Fibroblast of lung (primary cell): ENCODE measurements around the gene SSUH2. TPM values are rescaled to one million over a fixed set of nuclear protein-coding genes. Genes with fewer than 3 reads are reported as not detected.
"Not testable (repeated sequence)": the region's sequence is repeated elsewhere in the genome, so short reads cannot be mapped to it uniquely, and the experiment has no call there.

Source experiments
- DNase-seq, 2 donors: peaks; one replicate each; pipeline versions ENCODE4 v3.0.0 to v3.0.0-alpha.2; 2010; ENCODE audit warnings: low read depth in 2 of 2
- H2AFZ ChIP-seq: 2 replicates; pipeline ENCODE4 v1.5.1; 2012; ENCODE audit warnings: low read length, control low read depth, inconsistent platforms
- H3K27ac ChIP-seq: 2 replicates; pipeline ENCODE4 v1.5.1; 2011; ENCODE audit warnings: low read length, control low read depth; ENCODE audit not compliant: insufficient read depth
- H3K27me3 ChIP-seq: 2 replicates; pipeline ENCODE4 v1.5.1; 2011; ENCODE audit warnings: mild to moderate bottlenecking, low read length; ENCODE audit not compliant: control insufficient read depth, insufficient read depth
- H3K36me3 ChIP-seq: 2 replicates; pipeline ENCODE4 v1.5.1; 2011; ENCODE audit warnings: low read length; ENCODE audit not compliant: control insufficient read depth, insufficient read depth
- H3K4me1 ChIP-seq: 2 replicates; pipeline ENCODE4 v1.5.1; 2011; ENCODE audit warnings: low read length; ENCODE audit not compliant: control insufficient read depth, insufficient read depth; ENCODE audit errors: extremely low read depth
- H3K4me2 ChIP-seq: 2 replicates; pipeline ENCODE4 v1.5.1; 2011; ENCODE audit warnings: low read length, control low read depth; ENCODE audit not compliant: insufficient read depth; ENCODE audit errors: extremely low read depth
- H3K4me3 ChIP-seq, 4 experiments: fragments of 200-600 bp in 1 of 4; sonication (generic) in 1 of 4; replicated peaks in 1 of 4; 2 replicates each; pipeline ENCODE4 v1.5.1; 2011 to 2016; ENCODE audit warnings: low read length in 4 of 4, low read depth in 3 of 4, mild to moderate bottlenecking in 3 of 4, control low read depth in 2 of 4, inconsistent platforms in 1 of 4, mixed read lengths in 1 of 4; ENCODE audit not compliant: insufficient read depth in 1 of 4; ENCODE audit errors: control extremely low read depth in 1 of 4
- H3K79me2 ChIP-seq: 2 replicates; pipeline ENCODE4 v1.5.1; 2012; ENCODE audit warnings: mild to moderate bottlenecking, low read length, inconsistent platforms; ENCODE audit not compliant: control insufficient read depth, insufficient read depth
- H3K9ac ChIP-seq: 2 replicates; pipeline ENCODE4 v1.5.1; 2011; ENCODE audit warnings: mild to moderate bottlenecking, low read length, control low read depth; ENCODE audit not compliant: insufficient read depth
- H3K9me3 ChIP-seq: 2 replicates; pipeline ENCODE4 v1.5.1; 2012; ENCODE audit warnings: low read depth, low read length; ENCODE audit not compliant: control insufficient read depth, insufficient read depth
- H4K20me1 ChIP-seq: 2 replicates; pipeline ENCODE4 v1.5.1; 2011; ENCODE audit warnings: low read length; ENCODE audit not compliant: control insufficient read depth, insufficient read depth; ENCODE audit errors: extremely low read depth
- EZH2 ChIP-seq: IDR thresholded peaks from 2 replicates; pipeline ENCODE4 v1.5.1; 2012; ENCODE audit warnings: low read length, control low read depth, mild to moderate bottlenecking; ENCODE audit errors: missing control alignments
- polyA plus RNA-seq, 2 donors: library from polyadenylated mRNA; depleted of rRNA in 1 of 2; stranded (reverse) in 1 of 2; unstranded in 1 of 2; fragments of >200 nt; gene quantifications; 2 replicates each; pipeline ENCODE4 v1.2.1, GENCODE V29; 2011 to 2012; ENCODE audit warnings: missing spikeins in 1 of 2
- total RNA-seq: library from RNA; depleted of rRNA; stranded (reverse); fragments of >200 nt; gene quantifications from 2 replicates; pipeline ENCODE4 v1.2.1, GENCODE V29; 2014
- TF ChIP-seq, protein P1 (sequence below), 2 donors: IDR thresholded peaks in 1 of 2; conservative IDR thresholded peaks in 1 of 2; 1 replicate in 1 of 2; 2 replicates in 1 of 2; pipeline ENCODE4 v1.5.1; 2011 to 2012; ENCODE audit warnings: low read length in 2 of 2, control low read depth in 1 of 2, inconsistent platforms in 1 of 2, low read depth in 1 of 2, mild to moderate bottlenecking in 1 of 2

Gene SSUH2
- total and polyA plus RNA-seq, 2 donors (not counting 1 experiment from before 2014, with no cell fraction given), result 0.02 TPM; not detected in 1

DNA sequence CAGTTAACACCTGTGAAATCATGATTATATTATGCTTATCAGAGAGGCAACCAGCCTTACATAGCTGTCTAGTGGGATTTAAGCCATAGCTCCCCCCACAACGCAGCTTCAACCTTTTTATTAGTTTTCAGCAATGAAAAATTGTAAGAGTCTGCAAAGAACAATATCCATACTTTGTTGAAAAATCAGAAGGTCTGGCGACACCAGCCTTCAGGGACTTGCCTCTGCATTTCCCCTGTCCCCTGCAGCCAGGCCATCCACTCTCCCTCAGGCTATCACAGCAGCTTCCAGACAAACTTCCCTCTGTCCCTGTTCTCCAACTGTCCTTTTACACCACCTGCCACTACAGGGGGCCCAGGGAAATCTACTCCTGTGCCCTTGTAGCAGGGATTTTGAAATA, 59.9 kb downstream of the SSUH2 start:
- Histone ChIP-seq H3K36me3 (no peaks in the 10 kb centered on the region), H3K27me3 (no peaks in the 10 kb centered on the region)

GRCh38 chr3:8581806-8582445, 62.7 kb downstream of the SSUH2 start:
- Histone ChIP-seq H2AFZ (no peak overlapping the region), H3K4me2 (no peak overlapping the region), H3K27me3 (no peaks in the 10 kb centered on the region), H3K4me1 (peaks cover 3% of the 10 kb centered on the region), H3K79me2 (no peaks in the 10 kb centered on the region), H3K27ac (no peak overlapping the region), H3K9me3 (no peaks in the 10 kb centered on the region), H3K9ac (no peak overlapping the region), H3K4me3 (no peak overlapping the region), H3K36me3 (no peaks in the 10 kb centered on the region), H4K20me1 (no peaks in the 10 kb centered on the region)
- no peak for TF ChIP-seq EZH2
- TF ChIP-seq, protein P1, sequence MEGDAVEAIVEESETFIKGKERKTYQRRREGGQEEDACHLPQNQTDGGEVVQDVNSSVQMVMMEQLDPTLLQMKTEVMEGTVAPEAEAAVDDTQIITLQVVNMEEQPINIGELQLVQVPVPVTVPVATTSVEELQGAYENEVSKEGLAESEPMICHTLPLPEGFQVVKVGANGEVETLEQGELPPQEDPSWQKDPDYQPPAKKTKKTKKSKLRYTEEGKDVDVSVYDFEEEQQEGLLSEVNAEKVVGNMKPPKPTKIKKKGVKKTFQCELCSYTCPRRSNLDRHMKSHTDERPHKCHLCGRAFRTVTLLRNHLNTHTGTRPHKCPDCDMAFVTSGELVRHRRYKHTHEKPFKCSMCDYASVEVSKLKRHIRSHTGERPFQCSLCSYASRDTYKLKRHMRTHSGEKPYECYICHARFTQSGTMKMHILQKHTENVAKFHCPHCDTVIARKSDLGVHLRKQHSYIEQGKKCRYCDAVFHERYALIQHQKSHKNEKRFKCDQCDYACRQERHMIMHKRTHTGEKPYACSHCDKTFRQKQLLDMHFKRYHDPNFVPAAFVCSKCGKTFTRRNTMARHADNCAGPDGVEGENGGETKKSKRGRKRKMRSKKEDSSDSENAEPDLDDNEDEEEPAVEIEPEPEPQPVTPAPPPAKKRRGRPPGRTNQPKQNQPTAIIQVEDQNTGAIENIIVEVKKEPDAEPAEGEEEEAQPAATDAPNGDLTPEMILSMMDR (conservative IDR thresholded peaks at IDR 0.05 in 1 of 2, IDR thresholded peaks at IDR 0.05 in 1 of 2; ENCODE audit: low read depth in 1 of 2, low read length in 2 of 2), result no peak
- DNase-seq, result peak in 1 of 2 donors; percentile 59

More for the DNA sequence above, 59.9 kb downstream of the SSUH2 start:
- H3K27ac ChIP-seq, result no peak overlapping the region
- H2AFZ ChIP-seq, result no peak overlapping the region
- no peaks in the 10 kb centered on the region for H3K4me1 ChIP-seq
- no peak overlapping the region for H3K9ac ChIP-seq
- no peak for TF ChIP-seq EZH2
- TF ChIP-seq, protein P1 (conservative IDR thresholded peaks at IDR 0.05 in 1 of 2, IDR thresholded peaks at IDR 0.05 in 1 of 2; ENCODE audit: low read depth in 1 of 2, low read length in 2 of 2), result no peak
- DNase-seq, result no peak
- no peaks in the 10 kb centered on the region for H4K20me1 ChIP-seq
- H3K79me2 ChIP-seq, result no peaks in the 10 kb centered on the region
- H3K4me2 ChIP-seq, result no peak overlapping the region
- H3K9me3 ChIP-seq, result no peaks in the 10 kb centered on the region
- no peak overlapping the region for H3K4me3 ChIP-seq

GRCh38 chr3:8581373-8581772, 63.2 kb downstream of the SSUH2 start:
- no peak overlapping the region for H3K27ac ChIP-seq
- H3K36me3 ChIP-seq, result no peaks in the 10 kb centered on the region
- H2AFZ ChIP-seq, result no peak overlapping the region
- H3K4me2 ChIP-seq, result no peak overlapping the region
- TF ChIP-seq, protein P1 (conservative IDR thresholded peaks at IDR 0.05 in 1 of 2, IDR thresholded peaks at IDR 0.05 in 1 of 2; ENCODE audit: low read depth in 1 of 2, low read length in 2 of 2), result no peak
- TF ChIP-seq EZH2, result no peak
- DNase-seq, result no peak
- no peak overlapping the region for H3K4me3 ChIP-seq
- no peaks in the 10 kb centered on the region for H3K9me3 ChIP-seq
- no peaks in the 10 kb centered on the region for H3K79me2 ChIP-seq
- no peaks in the 10 kb centered on the region for H4K20me1 ChIP-seq
- no peaks in the 10 kb centered on the region for H3K27me3 ChIP-seq
- no peak overlapping the region for H3K9ac ChIP-seq
- peaks cover 7% of the 10 kb centered on the region for H3K4me1 ChIP-seq

- not testable (repeated sequence) for H3K36me3 ChIP-seq, H3K9me3 ChIP-seq, H2AFZ ChIP-seq, H3K4me3 ChIP-seq, H3K79me2 ChIP-seq, H3K4me2 ChIP-seq, H4K20me1 ChIP-seq, H3K9ac ChIP-seq, H3K27me3 ChIP-seq
- peak overlapping the region; percentile 13 for H3K27ac ChIP-seq
- H3K4me1 ChIP-seq, result peaks cover 15% of the 10 kb centered on the region
- DNase-seq, result peak; percentile 45 to 68
Observed at GRCh38 chr3:8580434-8580833, 64.2 kb downstream of the SSUH2 start.
